ENCODE measurements around the gene RELA.

Gene RELA

GRCh38 chr11:65651589-65652510, 10.9 kb downstream of the RELA start:
- DNase-seq (ENCODE audit: insufficient read length) = no peak
- no peak for FAIRE-seq
- TF ChIP-seq POLR2A (IDR thresholded peaks at IDR 0.05; ENCODE audit: low read depth, low read length) = no peak
- no peak for TF ChIP-seq TAF1 (IDR thresholded peaks at IDR 0.05; ENCODE audit: borderline replicate concordance, low read depth, low read length)
- TF ChIP-seq POLR2AphosphoS5 (IDR thresholded peaks at IDR 0.05; ENCODE audit: low read depth, low read length) = no peak; the same call in 1 of the 2 replicates

GRCh38 chr11:65651339-65651588, 11.5 kb downstream of the RELA start:
- FAIRE-seq = no peak
- DNase-seq (ENCODE audit: insufficient read length) = no peak
- TF ChIP-seq POLR2A (IDR thresholded peaks at IDR 0.05; ENCODE audit: low read depth, low read length) (no peak), TAF1 (IDR thresholded peaks at IDR 0.05; ENCODE audit: borderline replicate concordance, low read depth, low read length) (no peak), POLR2AphosphoS5 (IDR thresholded peaks at IDR 0.05; ENCODE audit: low read depth, low read length) (no peak)

- DNase-seq (ENCODE audit: insufficient read length) (no peak), FAIRE-seq (no peak)
- TF ChIP-seq TAF1 (IDR thresholded peaks at IDR 0.05; ENCODE audit: borderline replicate concordance, low read depth, low read length) = no peak
- no peak for TF ChIP-seq POLR2AphosphoS5 (IDR thresholded peaks at IDR 0.05; ENCODE audit: low read depth, low read length)
- TF ChIP-seq POLR2A (IDR thresholded peaks at IDR 0.05; ENCODE audit: low read depth, low read length) = no peak
Measured at GRCh38 chr11:65650547-65651338, 12.0 kb downstream of the RELA start.

- FAIRE-seq (no peak), DNase-seq (ENCODE audit: insufficient read length) (no peak)
Measured at GRCh38 chr11:65649656-65650546, 12.8 kb downstream of the RELA start.

GRCh38 chr11:65648997-65649493, 13.7 kb downstream of the RELA start:
- FAIRE-seq (no peak), DNase-seq (ENCODE audit: insufficient read length) (no peak)
- TF ChIP-seq TAF1 (IDR thresholded peaks at IDR 0.05; ENCODE audit: borderline replicate concordance, low read depth, low read length) (no peak), POLR2A (IDR thresholded peaks at IDR 0.05; ENCODE audit: low read depth, low read length) (no peak), POLR2AphosphoS5 (IDR thresholded peaks at IDR 0.05; ENCODE audit: low read depth, low read length) (no peak)

More at GRCh38 chr11:65649656-65650546, 12.8 kb downstream of the RELA start:
- TF ChIP-seq TAF1 (IDR thresholded peaks at IDR 0.05; ENCODE audit: borderline replicate concordance, low read depth, low read length) (no peak), POLR2A (IDR thresholded peaks at IDR 0.05; ENCODE audit: low read depth, low read length) (no peak), POLR2AphosphoS5 (IDR thresholded peaks at IDR 0.05; ENCODE audit: low read depth, low read length) (no peak)

GRCh38 chr11:65646958-65647701, 15.6 kb downstream of the RELA start:
- TF ChIP-seq TAF1 (IDR thresholded peaks at IDR 0.05; ENCODE audit: borderline replicate concordance, low read depth, low read length) (no peak), POLR2A (IDR thresholded peaks at IDR 0.05; ENCODE audit: low read depth, low read length) (no peak), POLR2AphosphoS5 (IDR thresholded peaks at IDR 0.05; ENCODE audit: low read depth, low read length) (no peak)
- FAIRE-seq (no peak), DNase-seq (ENCODE audit: insufficient read length) (no peak)

GRCh38 chr11:65646288-65646957, 16.3 kb downstream of the RELA start:
- TF ChIP-seq POLR2A (IDR thresholded peaks at IDR 0.05; ENCODE audit: low read depth, low read length) = no peak
- TF ChIP-seq TAF1 (IDR thresholded peaks at IDR 0.05; ENCODE audit: borderline replicate concordance, low read depth, low read length) = no peak
- TF ChIP-seq POLR2AphosphoS5 (IDR thresholded peaks at IDR 0.05; ENCODE audit: low read depth, low read length) = no peak
- DNase-seq (ENCODE audit: insufficient read length) (no peak), FAIRE-seq (no peak)

GRCh38 chr11:65645710-65646109, 17.0 kb downstream of the RELA start:
- no peak for TF ChIP-seq POLR2AphosphoS5 (IDR thresholded peaks at IDR 0.05; ENCODE audit: low read depth, low read length)
- TF ChIP-seq POLR2A (IDR thresholded peaks at IDR 0.05; ENCODE audit: low read depth, low read length) = no peak
- TF ChIP-seq TAF1 (IDR thresholded peaks at IDR 0.05; ENCODE audit: borderline replicate concordance, low read depth, low read length) = no peak
- no peak for DNase-seq (ENCODE audit: insufficient read length)
- FAIRE-seq = no peak

- DNase-seq (ENCODE audit: insufficient read length) (no peak), FAIRE-seq (no peak)
- no peak for TF ChIP-seq POLR2AphosphoS5 (IDR thresholded peaks at IDR 0.05; ENCODE audit: low read depth, low read length)
- no peak for TF ChIP-seq TAF1 (IDR thresholded peaks at IDR 0.05; ENCODE audit: borderline replicate concordance, low read depth, low read length)
- TF ChIP-seq POLR2A (IDR thresholded peaks at IDR 0.05; ENCODE audit: low read depth, low read length) = no peak
Measured at GRCh38 chr11:65644837-65645236, 17.9 kb downstream of the RELA start.

- TF ChIP-seq TAF1 (IDR thresholded peaks at IDR 0.05; ENCODE audit: borderline replicate concordance, low read depth, low read length) (no peak), POLR2AphosphoS5 (IDR thresholded peaks at IDR 0.05; ENCODE audit: low read depth, low read length) (no peak), POLR2A (IDR thresholded peaks at IDR 0.05; ENCODE audit: low read depth, low read length) (no peak)
- FAIRE-seq (no peak), DNase-seq (ENCODE audit: insufficient read length) (no peak)
Measured at GRCh38 chr11:65643971-65644370, 18.7 kb downstream of the RELA start.
